PC-3 (cell line): ENCODE data around the gene PANK1.

Experiments
- EZH2phosphoT487 ChIP-seq: fragments of 300-600 bp; sonication (generic); IDR thresholded peaks from 2 replicates; pipeline ENCODE4 v1.6.1; 2018; ENCODE audit warnings: mild to moderate bottlenecking, antibody characterized with exemption, low read length, borderline replicate concordance
- TF ChIP-seq, protein P1 (sequence below): fragments of 300-600 bp; sonication (generic); conservative IDR thresholded peaks from 2 replicates; pipeline ENCODE4 v1.5.1; 2017; ENCODE audit warnings: antibody characterized with exemption, low read depth, mild to moderate bottlenecking, low read length

DNA sequence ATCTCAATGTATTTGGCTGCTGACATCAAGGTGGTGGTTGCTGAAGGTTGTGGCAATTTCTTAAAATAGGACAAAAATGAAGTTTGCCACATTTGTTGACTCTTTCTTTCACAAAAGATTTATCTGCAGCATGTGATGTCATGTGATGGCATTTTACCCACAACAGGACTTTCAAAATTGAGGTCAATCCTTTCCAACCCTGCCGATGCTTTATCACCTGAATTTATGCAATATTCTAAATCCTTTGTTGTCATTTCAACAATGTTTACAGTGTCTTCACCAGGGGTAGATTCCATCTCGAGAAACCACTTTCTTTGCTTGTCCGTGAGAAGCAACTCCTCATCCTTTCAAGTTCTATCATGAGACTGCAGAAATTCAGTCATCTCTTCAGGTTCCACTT, 69.0 kb downstream of the PANK1 start:
- TF ChIP-seq, protein P1, sequence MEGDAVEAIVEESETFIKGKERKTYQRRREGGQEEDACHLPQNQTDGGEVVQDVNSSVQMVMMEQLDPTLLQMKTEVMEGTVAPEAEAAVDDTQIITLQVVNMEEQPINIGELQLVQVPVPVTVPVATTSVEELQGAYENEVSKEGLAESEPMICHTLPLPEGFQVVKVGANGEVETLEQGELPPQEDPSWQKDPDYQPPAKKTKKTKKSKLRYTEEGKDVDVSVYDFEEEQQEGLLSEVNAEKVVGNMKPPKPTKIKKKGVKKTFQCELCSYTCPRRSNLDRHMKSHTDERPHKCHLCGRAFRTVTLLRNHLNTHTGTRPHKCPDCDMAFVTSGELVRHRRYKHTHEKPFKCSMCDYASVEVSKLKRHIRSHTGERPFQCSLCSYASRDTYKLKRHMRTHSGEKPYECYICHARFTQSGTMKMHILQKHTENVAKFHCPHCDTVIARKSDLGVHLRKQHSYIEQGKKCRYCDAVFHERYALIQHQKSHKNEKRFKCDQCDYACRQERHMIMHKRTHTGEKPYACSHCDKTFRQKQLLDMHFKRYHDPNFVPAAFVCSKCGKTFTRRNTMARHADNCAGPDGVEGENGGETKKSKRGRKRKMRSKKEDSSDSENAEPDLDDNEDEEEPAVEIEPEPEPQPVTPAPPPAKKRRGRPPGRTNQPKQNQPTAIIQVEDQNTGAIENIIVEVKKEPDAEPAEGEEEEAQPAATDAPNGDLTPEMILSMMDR, result no peak
- TF ChIP-seq EZH2phosphoT487, result no peak
